NK-92 (cell line): Measurements from ENCODE around the gene BLM.
"Not testable (repeated sequence)": the region's sequence is repeated elsewhere in the genome, so short reads cannot be mapped to it uniquely, and the experiment has no call there.

ENCODE experiments used
- DNase-seq: peaks from one replicate; lab custom pipeline; 2025; ENCODE audit not compliant: unreplicated experiment; lab: John Stamatoyannopoulos, UW

The BLM gene

DNA sequence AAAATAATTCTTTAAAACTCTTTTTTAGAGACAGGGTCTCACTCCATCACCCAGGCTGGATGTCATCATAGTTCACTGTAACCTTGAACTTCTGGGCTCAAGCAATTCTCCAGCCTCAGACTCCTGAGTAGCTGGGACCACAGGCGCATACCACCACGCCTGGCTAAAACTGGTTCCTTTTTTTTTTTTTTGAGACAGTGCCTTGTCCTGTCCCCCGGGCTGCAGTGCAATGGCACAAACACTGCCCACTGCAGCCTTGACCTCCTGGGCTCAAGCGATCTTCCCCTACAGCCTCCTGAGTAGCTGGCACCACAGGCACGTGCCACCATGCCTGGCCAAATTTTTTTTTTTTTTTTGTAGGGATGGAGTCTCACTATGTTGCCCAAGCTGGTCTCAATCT is 127.5 kb downstream of the BLM start:
- no peak for DNase-seq

DNA sequence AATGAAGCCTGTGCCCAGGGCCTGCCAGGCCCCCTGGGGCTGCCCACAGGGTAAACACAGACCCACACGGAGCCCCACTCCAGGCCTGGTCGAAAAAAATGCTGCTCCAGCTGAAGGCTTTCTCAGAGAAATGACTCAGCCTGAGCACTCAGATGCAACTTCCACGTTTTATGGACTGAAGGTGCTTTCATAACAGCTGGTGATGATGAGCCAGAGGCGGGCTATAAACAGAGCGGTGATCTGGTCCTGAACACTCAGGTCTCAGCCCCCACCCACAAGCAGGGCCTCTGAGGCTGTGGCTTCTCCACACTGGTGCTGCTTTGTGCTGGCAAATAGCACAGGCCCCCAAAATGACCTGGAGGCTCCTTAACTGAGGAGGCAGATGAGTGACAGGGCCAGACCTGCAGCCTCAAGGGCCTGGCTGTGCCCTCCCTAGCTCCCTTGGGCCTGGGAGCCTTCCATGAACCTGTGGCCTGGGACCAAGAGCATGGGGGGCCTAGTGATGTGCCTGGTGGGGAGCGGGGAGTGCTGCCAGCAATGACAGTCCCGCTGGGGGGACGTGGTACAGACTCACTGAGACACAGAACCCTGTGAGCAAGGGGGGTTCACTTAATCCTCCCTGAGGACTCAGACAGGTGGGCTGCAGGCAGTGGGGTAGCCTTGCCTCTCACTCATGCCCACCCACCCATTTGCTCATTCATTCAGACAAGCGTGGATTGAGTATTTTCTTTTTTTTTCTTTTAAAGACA is 128.2 kb downstream of the BLM start:
- DNase-seq = no peak

GRCh38 chr15:90849424-90849823 is 132.3 kb downstream of the BLM start:
- DNase-seq = not testable (repeated sequence)

DNA sequence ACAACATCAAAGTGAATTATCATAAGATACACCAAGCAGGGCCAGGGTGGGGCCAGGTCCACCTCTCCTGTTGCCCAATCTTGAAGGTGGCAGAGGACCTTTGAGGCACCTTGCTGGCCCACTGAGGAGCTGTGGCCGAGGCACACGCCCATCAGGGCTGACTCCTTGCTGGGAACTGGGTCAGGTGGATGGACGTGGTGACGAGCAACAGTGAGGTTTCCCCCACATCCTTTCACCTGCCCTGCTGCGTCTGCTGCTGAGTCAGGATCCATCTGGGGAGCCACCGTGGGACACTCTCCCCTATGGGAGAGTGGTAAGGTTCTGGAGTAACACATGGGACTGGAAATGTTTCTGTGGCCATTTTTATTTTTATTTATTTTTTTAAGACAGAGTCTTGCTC is 134.0 kb downstream of the BLM start:
- no peak for DNase-seq

GRCh38 chr15:90851940-90852339 is 134.8 kb downstream of the BLM start:
- no peak for DNase-seq

DNA sequence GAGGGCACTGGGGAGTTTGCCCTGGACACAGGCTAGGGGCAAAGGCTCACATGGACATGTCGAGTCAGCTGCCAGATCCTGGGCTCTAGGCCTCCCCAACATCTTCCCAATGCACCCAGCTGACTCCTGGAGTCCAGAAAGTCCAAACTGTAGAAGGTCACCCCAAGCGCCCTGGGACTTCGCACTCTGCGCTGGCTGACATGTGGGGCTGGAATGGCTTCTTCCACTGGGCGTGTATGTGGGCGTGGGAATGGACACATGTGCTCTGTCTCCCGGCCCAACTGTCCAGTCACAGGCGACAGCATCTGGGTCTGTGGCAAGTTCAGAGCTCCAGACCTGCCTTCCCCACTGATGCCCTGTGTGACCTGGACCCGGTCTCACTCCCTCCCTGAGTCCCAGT is 138.0 kb downstream of the BLM start:
- no peak for DNase-seq

- DNase-seq = no peak
Observed at GRCh38 chr15:90857337-90857736, 140.2 kb downstream of the BLM start.

- no peak for DNase-seq
Observed at GRCh38 chr15:90857883-90858443, 140.8 kb downstream of the BLM start.

DNA sequence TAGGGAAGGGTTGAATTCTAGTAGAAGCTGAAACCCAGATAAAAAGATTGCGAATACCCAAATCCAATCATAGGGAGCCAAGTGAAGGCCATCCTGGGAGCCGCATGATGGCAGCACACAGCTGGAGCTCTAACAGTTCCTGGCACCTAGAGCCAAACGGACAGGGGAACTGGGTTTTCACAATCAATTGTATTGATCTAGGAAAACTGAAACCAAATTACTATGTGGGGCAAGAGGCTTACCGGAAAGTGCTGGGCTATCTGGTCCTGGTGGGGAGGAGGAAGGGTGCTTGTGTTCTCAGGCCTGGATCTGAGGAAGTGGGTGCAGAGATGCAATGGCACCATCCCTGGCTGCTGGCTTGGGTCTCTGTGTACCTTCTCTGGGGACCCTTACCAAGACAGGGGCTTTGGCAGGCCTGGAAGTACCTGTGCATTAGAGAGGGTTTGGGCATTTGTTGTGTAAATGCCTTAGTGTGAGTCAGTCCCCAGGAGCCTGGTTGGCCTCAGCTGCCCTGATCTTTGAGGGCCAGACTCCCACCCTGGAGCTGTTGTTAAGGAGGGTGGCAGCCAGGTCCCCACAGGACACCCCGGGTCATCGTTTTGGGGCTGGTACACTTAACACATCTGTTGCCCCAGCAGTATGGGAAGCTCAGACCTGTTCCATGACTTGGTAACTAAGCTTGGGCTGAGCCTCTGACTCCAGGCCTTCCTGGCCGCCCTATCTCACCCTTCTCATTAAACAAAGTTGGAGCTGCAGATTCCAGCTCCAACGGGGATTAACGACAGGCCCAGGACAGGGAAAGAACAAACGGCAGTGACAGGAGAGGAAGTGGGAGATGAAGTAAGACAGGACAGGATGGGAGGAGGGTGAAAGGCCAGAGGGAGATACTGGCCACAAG is 142.3 kb downstream of the BLM start:
- DNase-seq = no peak

DNA sequence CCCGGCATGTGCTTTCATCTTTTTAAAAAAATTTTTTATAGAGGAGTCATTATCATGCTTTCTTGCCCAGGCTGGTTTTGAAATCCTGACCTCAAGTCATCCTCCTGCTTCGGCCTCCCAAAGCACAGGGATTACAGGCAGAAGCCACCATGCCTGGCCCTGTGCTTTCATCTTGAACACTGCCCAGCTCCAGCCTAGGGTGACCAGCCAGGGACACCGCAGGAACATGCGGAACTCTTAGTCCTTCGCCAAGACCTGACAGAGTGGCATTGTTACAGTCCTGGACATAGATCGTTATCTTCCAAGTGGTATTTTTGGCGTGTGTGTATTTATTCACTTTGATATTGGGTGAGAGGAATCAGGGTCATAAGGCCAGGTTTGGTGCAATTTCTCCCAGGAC is 143.3 kb downstream of the BLM start:
- no peak for DNase-seq

GRCh38 chr15:90860942-90861675 is 144.0 kb downstream of the BLM start:
- no peak for DNase-seq

DNA sequence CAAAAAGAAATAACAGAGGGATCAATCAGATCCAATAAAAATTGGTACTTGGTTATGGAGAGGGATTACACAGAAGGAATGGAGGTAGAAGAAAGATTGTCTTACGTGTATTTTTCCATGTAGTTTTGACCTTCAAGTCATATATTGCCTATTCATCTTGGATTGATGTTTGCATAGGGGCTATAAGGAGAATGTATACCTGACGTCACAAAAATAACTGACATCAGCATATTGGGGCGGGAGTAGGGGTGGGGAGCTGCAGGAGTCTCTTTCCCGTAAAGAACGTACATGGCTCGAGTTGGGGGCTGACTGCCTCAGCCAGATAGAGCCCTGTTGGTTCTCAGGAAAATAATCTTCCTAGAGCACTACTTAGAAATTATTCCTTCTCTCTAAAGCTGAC is 145.3 kb downstream of the BLM start:
- DNase-seq = no peak

- DNase-seq = no peak
Observed at GRCh38 chr15:90862964-90863778, 146.0 kb downstream of the BLM start.

DNA sequence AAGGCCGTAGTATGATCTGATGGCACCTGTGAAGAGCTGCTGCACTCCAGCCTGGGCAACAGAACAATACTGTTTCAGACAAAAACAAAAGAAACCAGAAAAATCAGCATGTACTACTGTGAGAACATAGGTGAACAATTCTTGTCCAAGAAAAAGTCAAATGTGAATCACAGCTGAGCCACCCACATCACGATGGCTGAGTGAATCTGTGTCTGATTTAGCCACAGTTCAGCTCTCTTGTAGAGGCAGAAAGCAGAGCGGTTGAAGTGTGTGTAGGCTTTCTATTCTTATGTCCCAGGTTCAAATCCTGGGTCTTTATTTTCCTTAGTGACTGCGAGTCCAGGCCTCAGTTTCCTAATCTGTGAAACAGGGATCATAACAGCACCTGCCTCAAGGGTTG is 146.8 kb downstream of the BLM start:
- no peak for DNase-seq

DNA sequence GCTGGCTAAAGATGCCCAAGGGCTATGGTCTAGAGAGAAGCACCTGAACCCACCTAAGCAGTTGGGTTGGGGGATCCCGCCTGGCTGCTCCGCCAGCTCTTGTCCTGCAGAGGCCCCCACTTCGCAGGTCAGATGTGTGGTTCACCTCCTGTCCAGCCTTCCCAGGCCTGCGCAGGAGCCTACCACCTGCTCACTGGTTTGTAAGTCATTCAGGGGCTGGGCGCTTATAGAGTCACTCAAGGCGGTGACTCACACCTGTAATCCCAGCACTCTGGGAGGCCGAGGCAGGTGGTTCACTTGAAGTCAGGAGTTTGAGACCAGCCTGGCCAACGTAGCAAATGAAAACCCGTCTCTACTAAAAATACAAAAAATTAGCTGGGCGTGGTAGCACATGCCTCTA is 147.4 kb downstream of the BLM start:
- DNase-seq = no peak

GRCh38 chr15:90865702-90866101 is 148.6 kb downstream of the BLM start:
- no peak for DNase-seq
